ENCODE data around the gene ERN1. TPM values are rescaled to one million over a fixed set of nuclear protein-coding genes. Genes with fewer than 3 reads are reported as not detected.

Gene ERN1
- polyA plus RNA-seq, 1 donor (not counting 4 experiments of a cell fraction or from before 2014, with no cell fraction given) = 7.1 TPM

DNA sequence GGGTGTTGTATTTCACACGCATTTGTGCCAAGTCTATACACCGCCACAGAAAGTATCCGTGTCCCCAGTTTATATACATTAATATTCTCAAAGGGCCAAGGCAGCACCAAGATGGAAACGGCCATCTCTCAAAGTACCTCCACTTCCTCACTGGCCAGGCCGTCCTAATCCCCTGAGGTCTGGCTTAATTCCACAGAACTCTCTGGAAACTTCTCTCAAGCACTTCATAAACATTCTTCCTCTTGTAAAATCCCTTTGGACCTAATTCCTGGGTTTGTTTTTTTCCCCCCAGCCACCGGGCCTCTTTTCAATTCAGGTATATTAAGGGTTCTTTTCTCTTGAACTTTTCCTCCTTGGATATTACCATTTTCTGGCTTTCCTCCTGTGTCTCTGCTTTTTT is 5.1 kb upstream of the ERN1 start:
- Histone ChIP-seq H3K4me3 (ENCODE audit: control insufficient read depth in 2 of 3, extremely low read depth in 1 of 3, insufficient read depth in 2 of 3, low read depth in 1 of 3, low read length in 3 of 3) (no peak overlapping the region), H3K9me3 (ENCODE audit: control insufficient read depth, low read depth, low read length) (no peaks in the 10 kb centered on the region), H3K79me2 (ENCODE audit: control insufficient read depth, insufficient read depth, low read length) (no peaks in the 10 kb centered on the region), H3K27ac (ENCODE audit: control insufficient read depth, insufficient read depth, low read length) (no peak overlapping the region), H3K9ac (ENCODE audit: control insufficient read depth, extremely low read depth, insufficient read depth, low read length) (no peak overlapping the region), H3K4me2 (ENCODE audit: control insufficient read depth, extremely low read depth, insufficient read depth, low read depth, low read length) (no peak overlapping the region), H3K36me3 (ENCODE audit: control insufficient read depth in 2 of 2, extremely low read depth in 1 of 2, insufficient read depth in 2 of 2, low read length in 2 of 2) (no peaks in the 10 kb centered on the region), H2AFZ (ENCODE audit: control insufficient read depth, low read length) (no peak overlapping the region), H3K27me3 (ENCODE audit: control insufficient read depth, extremely low read depth, insufficient read depth, low read length) (no peaks in the 10 kb centered on the region), H3K4me1 (ENCODE audit: control insufficient read depth, extremely low read depth, insufficient read depth, low read length) (peaks cover 8% of the 10 kb centered on the region), H3K9me1 (ENCODE audit: control insufficient read depth, extremely low read depth, insufficient read depth, low read length) (no peaks in the 10 kb centered on the region), H4K20me1 (ENCODE audit: control insufficient read depth, extremely low read depth, insufficient read depth, low read length) (no peaks in the 10 kb centered on the region)
- DNase-seq (ENCODE audit: low read depth, low spot score) (no peak), FAIRE-seq (no peak)
- TF ChIP-seq, protein P1, sequence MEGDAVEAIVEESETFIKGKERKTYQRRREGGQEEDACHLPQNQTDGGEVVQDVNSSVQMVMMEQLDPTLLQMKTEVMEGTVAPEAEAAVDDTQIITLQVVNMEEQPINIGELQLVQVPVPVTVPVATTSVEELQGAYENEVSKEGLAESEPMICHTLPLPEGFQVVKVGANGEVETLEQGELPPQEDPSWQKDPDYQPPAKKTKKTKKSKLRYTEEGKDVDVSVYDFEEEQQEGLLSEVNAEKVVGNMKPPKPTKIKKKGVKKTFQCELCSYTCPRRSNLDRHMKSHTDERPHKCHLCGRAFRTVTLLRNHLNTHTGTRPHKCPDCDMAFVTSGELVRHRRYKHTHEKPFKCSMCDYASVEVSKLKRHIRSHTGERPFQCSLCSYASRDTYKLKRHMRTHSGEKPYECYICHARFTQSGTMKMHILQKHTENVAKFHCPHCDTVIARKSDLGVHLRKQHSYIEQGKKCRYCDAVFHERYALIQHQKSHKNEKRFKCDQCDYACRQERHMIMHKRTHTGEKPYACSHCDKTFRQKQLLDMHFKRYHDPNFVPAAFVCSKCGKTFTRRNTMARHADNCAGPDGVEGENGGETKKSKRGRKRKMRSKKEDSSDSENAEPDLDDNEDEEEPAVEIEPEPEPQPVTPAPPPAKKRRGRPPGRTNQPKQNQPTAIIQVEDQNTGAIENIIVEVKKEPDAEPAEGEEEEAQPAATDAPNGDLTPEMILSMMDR (optimal IDR thresholded peaks at IDR 0.05 in 1 of 3, IDR thresholded peaks at IDR 0.05 in 1 of 3, conservative IDR thresholded peaks at IDR 0.05 in 1 of 3; ENCODE audit: extremely low read depth in 1 of 3, insufficient read depth in 2 of 3, low read length in 3 of 3) = no peak
- TF ChIP-seq EZH2 (IDR thresholded peaks at IDR 0.05; ENCODE audit: low read length) = no peak
- dilution Hi-C loops (cut with MboI; ENCODE audit: extremely low pct_ligation_motif_present, low sequenced_read_pairs) = no loop called here

- H3K36me3 ChIP-seq (ENCODE audit: control insufficient read depth in 2 of 2, extremely low read depth in 1 of 2, insufficient read depth in 2 of 2, low read length in 2 of 2) = no peaks in the 10 kb centered on the region
- no peaks in the 10 kb centered on the region for H3K9me3 ChIP-seq (ENCODE audit: control insufficient read depth, low read depth, low read length)
- peaks cover 8% of the 10 kb centered on the region for H3K4me1 ChIP-seq (ENCODE audit: control insufficient read depth, extremely low read depth, insufficient read depth, low read length)
- no peak overlapping the region for H3K9ac ChIP-seq (ENCODE audit: control insufficient read depth, extremely low read depth, insufficient read depth, low read length)
- H3K79me2 ChIP-seq (ENCODE audit: control insufficient read depth, insufficient read depth, low read length) = peaks cover 4% of the 10 kb centered on the region
- H3K4me2 ChIP-seq (ENCODE audit: control insufficient read depth, extremely low read depth, insufficient read depth, low read depth, low read length) = no peak overlapping the region
- no peak overlapping the region for H2AFZ ChIP-seq (ENCODE audit: control insufficient read depth, low read length)
- dilution Hi-C loops (cut with MboI; ENCODE audit: extremely low pct_ligation_motif_present, low sequenced_read_pairs) = no loop called here
- H3K4me3 ChIP-seq (ENCODE audit: control insufficient read depth in 2 of 3, extremely low read depth in 1 of 3, insufficient read depth in 2 of 3, low read depth in 1 of 3, low read length in 3 of 3) = no peak overlapping the region
- no peaks in the 10 kb centered on the region for H3K9me1 ChIP-seq (ENCODE audit: control insufficient read depth, extremely low read depth, insufficient read depth, low read length)
- H3K27me3 ChIP-seq (ENCODE audit: control insufficient read depth, extremely low read depth, insufficient read depth, low read length) = no peaks in the 10 kb centered on the region
- FAIRE-seq (no peak), DNase-seq (ENCODE audit: low read depth, low spot score) (no peak)
- H4K20me1 ChIP-seq (ENCODE audit: control insufficient read depth, extremely low read depth, insufficient read depth, low read length) = no peaks in the 10 kb centered on the region
- H3K27ac ChIP-seq (ENCODE audit: control insufficient read depth, insufficient read depth, low read length) = no peak overlapping the region
- no peak for TF ChIP-seq EZH2 (IDR thresholded peaks at IDR 0.05; ENCODE audit: low read length)
- TF ChIP-seq, protein P1 (optimal IDR thresholded peaks at IDR 0.05 in 1 of 3, IDR thresholded peaks at IDR 0.05 in 1 of 3, conservative IDR thresholded peaks at IDR 0.05 in 1 of 3; ENCODE audit: extremely low read depth in 1 of 3, insufficient read depth in 2 of 3, low read length in 3 of 3) = no peak
Observed at GRCh38 chr17:64134216-64134970, 4.4 kb upstream of the ERN1 start.
